CD4-positive, alpha-beta T cell treated with Interleukin-15 for 4 hours (primary cell): ENCODE data around the gene TXNDC5.

ENCODE experiments used
- DNase-seq: peaks from one replicate; pipeline ENCODE4 v3.0.0-alpha.2; 2020; ENCODE audit warnings: low spot score

The TXNDC5 gene

DNA sequence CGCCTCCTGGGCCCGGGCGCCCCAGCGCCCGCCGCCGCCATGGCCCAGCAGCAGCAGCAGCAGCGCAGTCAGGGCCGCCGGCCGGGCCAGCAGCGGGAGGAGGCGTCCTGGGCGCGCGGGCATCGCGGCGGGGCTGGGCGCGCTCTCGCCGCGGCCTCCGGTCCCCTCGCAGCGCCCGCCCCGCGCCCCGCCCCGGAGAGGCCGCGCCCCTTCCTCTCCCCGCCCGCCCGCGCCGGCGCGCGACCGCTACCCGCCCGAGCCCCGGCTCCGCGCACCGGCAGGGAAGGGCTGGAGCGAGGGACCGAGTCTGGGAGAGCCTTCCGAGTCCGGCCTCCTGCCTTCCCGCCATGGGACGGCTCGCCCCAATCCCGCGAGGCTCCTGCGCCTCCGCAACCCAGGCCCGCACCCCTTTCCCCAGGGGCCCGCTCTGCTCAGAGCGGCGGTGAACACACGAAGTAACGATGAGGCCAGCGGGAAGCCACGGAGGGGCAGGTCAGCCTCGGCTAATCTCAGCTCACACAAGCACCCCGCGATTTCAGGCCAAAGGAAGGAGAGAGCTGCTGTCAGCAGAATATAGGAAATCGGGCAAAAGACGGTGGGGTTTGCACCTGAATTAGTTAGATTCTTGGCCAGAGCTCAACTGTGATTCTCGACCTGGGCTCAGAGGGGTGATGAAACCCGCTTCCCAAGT lies at the start of gene TXNDC5:
TSS of gene TXNDC5 (minus strand) at position 135 of the 691 bp plus-strand sequence. CDS start at position 123, 12 bp downstream.
- DNase-seq = peak; percentile 57

DNA sequence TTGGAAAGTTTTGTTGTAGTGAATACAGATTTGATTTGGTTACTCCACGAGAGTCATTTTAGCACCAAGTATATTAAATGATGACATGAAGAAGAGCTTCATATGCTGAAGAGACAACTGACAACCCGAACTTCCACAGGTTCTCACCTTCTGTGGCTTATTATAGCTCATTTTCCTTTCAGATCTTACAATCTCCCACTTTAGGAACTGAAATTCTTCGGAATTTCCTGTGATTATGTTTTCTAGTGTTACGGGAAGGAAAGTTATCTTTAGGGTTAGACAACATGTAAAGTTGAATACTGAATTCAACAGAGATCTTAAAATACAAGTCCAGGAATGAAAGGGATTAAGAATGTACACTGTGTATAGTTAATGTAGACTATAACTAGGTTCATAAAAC lies 49.6 kb upstream of the TXNDC5 start:
- no peak for DNase-seq

GRCh38 chr6:7959453-7959852 lies 48.9 kb upstream of the TXNDC5 start:
- DNase-seq = no peak

DNA sequence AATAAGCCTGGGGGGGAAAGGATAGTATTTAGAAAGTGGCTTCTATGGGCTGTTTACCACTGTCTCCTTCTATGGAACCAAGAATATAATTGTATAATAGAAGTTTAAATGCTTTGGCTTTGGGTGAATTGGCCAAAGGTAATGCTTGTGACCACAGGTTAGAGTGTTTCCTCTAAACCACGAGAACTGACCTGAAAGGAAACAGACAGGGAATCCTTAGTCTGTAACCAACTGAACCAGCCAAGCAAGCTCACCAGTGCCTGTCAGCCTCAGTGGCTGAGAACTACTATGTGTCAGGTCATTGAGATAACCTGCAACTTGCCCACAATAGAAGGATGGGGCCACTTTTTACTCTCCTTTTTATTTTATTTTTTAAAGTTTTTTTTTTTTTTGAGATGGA lies 47.9 kb upstream of the TXNDC5 start:
- DNase-seq = no peak

GRCh38 chr6:7956257-7956656 lies 45.7 kb upstream of the TXNDC5 start:
- DNase-seq = no peak

DNA sequence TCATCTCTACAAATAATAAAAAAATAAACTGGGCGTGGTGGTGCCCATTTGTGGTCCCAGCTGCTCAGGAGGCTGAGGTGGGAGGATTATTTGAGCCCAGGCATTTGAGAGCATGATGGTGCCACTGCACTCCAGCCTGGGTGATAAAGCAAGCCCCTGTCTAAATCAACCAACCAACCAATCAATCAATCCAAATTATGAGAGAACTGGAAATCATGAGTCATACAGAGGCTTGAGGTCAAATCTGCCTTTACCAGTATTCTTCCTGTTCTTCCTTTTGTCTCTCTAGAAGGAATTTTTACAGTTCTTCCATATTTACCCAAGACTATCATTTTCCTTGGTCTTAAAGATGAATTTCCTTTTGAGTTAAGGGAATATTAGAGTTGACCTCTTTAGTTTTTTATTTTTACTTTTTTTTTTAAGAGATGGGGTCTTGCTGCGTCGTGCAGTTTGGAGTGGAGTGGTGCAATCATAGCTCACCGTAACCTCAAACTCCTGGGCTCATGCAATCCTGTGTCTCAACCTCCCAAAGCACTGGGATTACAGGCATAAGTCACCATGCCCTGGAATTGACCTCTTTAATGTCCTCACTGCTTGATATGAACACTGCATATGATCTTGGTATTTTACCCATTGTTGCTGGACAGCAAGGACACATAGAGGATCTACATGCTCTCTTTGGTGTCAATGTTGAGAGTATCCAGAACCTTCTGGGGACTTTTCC lies 44.1 kb upstream of the TXNDC5 start:
- no peak for DNase-seq

- no peak for DNase-seq
Measured at GRCh38 chr6:7953753-7954152, 43.2 kb upstream of the TXNDC5 start.

DNA sequence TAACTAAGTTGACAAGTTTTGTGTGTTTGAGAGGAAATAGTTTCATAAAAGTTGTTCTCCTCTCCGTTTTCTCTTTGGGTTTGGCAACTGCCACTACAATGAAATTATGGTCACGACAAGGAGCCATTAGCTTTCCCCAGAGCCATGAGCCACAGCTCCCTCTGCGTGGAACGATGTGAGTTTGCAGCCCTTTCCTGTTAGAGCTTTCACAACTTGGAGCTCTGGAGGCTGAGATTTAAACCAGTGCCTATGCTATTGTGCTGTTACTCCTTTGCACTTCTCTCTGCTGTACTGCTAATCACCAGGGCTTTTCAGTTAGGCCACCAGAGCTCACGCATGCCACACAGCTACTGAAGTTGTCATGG lies 29.3 kb upstream of the TXNDC5 start:
- no peak for DNase-seq

DNA sequence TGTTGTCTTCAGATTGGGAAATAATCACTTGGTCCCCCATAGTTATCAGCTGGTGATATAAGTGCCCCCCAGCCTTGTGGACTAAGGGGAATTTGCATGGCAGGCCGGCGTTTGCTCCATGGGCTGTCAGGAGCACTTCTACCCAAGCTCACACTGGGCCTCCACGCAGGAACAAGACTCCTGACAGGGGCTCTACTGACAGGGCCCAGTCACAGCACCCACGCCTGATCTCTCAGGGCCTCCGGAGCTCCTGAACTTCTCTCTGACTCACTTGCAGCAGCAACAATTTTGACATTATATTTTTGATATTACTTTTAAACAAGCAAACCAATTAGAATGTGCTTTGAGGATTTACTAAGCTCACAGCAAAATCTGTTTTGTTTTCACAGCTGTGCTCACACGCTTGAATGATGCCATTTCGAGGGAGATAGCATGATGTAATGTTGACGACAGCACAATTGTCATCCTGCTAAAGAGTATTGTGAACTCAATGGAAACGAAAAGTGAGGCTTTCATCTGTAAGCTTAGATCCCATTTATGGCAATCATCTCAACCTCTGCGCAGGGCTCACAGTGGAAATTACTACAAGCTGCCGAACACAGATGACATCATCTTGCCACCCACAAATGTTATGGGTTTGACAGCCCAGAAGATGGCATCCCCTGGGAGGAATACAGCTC lies 28.7 kb upstream of the TXNDC5 start:
- no peak for DNase-seq

GRCh38 chr6:7938562-7939183 lies 28.1 kb upstream of the TXNDC5 start:
- no peak for DNase-seq

DNA sequence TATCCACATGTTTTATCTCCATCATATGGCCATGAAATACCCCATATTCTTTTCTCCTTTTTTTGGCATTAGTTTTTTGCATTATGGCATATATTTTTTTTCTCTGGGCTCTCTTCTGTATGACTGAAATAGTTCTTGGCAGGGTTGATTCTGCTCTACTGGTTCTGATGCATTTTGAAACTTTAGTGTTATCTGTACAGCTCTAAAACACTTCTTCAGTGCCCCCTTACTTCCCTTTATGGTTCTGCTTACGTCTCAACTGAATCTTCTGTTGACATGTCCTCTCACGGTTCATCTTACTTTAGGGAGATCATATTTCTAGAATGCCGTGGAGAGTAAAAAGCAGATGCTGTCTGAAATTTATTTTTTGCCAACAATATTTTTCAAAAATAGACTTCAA lies 23.2 kb upstream of the TXNDC5 start:
- no peak for DNase-seq

DNA sequence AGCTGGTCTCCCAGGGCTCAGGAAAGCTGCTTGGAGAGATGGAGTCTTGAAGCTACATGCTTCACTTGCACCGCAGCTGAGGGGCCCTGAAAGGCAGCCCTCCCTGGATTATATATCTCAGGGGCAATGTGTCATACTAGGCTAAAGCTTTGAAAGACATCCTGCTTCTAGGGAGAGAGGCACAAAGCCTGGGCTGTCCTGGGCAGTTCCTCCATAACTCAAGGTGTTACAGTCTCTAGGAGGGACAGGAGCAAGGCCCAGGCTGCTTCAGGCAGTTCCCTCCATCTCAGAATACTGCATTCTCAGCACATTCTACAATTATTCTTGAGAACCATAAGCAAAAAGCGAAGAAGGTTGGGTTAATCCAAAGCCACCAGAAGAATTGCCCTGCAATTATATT lies 22.0 kb upstream of the TXNDC5 start:
- DNase-seq = no peak

DNA sequence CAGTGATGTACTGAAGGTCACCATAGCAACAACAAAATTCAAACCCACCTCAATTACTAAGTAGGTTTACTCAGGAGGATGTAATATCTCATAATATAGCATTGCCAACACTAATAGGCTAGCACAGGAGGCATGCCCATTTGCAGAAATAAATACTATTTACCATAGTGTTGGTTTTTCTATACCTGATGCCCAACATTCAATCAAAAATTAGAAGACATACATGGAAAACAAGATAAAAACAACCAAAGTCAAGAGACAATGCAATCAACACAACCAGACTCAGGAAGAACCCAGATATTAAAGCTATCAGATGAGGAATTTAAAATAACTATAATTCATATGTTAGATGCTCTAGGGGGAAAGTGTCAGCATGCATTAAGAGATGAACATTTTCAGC lies 14.3 kb upstream of the TXNDC5 start:
- DNase-seq = no peak

DNA sequence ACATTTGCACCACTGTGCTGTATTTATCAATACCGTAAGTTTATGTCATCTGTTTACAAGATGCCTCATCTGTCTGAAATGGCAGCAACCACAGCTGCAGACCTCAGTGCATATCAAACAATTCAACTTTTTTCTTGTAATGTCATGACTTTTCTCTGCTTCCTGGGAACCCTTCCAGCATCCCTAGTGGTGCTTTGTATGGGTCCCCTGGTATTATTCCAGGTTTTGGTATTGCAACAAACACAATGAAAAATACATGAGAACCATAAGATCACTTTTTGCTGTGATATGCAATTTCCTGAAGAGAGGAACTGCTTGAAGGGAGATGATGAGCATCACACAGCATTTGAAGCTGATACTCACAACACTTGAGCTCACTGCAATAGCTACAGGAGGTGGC lies 12.0 kb upstream of the TXNDC5 start:
- DNase-seq = no peak

DNA sequence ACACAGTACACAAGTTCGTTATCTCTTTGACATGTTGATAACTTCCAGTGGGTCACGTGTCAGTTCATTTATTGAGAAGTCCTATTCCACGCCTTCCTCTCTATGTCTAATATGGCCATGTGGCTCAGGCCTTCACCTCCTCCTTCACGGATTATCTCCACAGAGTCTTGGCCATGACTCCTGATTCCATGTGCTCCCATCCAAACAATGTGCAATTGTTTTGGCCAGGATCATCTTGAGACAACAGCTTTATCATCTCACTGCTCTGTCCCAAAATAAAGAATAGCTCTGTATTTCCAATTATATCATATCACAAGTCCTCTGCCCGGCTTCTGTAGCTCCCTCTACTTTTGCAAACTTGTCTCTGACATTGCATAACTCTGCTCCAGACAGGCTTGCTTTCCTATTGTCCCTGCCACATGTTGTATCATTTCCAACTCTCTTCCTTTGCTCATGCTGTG lies 11.1 kb upstream of the TXNDC5 start:
- DNase-seq = no peak

GRCh38 chr6:7921046-7921445 lies 10.5 kb upstream of the TXNDC5 start:
- no peak for DNase-seq

DNA sequence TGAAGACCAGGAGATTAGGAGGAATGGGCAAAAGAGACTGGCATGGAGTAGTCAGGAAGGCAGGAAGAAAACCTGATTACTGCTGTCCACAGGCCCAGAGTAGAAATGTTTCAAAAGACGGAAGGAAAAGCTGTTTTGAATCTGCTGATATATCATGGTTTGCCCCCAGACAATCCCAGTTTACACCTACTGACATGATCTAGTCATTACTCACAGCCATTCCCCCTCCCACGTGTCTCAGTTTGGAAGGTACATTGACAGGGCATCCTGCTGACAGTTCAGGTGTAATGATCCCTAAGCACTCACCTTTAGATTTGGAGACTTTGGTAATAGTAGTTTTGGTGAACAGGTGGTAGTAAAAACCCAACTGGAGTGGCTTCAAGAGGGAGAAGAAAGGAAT lies 9.8 kb upstream of the TXNDC5 start:
- DNase-seq = no peak

- DNase-seq = no peak
Measured at GRCh38 chr6:7919871-7920270, 9.3 kb upstream of the TXNDC5 start.

DNA sequence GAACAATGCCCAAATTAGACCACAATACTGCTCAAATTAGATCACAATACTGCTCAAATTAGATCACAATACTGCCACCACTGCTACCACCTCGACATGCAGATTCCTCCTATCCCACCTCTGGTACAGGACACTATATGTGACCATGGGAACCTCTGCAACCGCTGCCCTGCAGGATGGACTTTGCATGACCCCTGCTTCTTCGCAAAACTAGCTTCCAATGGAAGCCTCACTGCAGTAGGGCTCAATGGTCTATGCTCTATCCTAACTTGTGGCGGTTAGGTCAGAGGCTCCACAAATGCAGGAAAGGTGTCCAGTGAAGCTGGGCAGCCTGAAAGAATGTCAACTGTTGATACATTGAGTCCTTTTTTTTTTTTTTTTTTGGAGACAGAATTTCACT lies 7.8 kb upstream of the TXNDC5 start:
- no peak for DNase-seq

- DNase-seq = no peak
Measured at GRCh38 chr6:7917729-7918128, 7.1 kb upstream of the TXNDC5 start.

DNA sequence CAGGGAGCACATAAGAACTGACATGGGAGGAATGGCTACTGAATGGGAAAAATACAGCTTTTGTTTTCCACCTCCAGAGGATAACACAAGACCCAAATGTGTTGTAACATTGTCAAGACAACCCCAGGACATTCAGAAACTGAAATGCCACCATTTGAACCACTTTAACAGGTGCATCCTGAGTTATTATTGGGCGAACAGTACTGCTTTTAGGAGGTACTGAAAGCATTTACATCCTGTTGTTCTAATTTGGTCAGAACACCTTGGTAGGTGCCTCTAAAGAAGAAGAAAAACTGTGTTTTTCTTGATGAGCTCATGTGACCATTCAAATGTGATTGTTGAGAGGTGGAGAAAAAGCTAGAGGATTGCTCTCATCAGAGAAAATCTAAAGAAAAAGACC lies 6.4 kb upstream of the TXNDC5 start:
- no peak for DNase-seq

DNA sequence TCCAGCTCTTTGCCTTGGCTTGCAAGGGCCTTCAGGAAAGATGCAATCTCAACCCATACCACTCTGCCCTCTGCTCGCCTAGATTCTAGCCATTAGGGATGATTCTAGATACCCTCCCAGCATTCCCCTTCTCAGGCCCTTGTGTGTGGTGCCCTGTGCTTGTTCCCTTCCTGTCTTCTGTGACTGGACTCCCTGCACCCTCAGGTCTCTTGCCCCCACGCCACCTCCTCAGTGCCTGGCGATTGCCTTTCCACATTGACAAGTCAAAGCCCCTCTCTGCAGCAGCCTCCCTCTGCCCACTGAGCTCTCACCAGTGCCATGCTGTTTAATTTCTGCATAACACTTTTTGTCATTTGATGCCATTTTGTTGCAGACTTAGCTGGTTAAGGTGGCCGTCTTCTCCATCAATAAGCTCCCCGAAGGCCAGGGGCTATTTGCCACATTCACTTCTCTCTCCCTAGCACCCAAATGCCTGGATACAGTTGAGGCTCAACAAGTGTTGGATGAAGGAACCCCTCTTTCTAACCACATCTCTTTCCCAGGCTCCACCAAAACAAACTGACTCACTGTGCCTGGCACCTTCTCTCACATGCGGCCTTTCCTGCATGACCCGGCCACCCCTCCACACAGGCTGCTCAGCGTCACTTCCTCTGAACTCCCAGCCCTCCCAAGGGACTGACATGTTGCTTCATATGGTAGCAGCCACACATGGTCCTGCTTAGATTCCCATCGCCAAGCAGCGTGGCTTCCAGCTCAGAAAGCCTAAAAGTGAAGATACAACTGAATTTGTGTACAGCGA lies 4.6 kb upstream of the TXNDC5 start:
- DNase-seq = no peak
